ENCODE data around the gene ZNF799.
"Not testable (repeated sequence)": the region's sequence is repeated elsewhere in the genome, so short reads cannot be mapped to it uniquely, and the experiment has no call there.

ZNF799 gene

DNA sequence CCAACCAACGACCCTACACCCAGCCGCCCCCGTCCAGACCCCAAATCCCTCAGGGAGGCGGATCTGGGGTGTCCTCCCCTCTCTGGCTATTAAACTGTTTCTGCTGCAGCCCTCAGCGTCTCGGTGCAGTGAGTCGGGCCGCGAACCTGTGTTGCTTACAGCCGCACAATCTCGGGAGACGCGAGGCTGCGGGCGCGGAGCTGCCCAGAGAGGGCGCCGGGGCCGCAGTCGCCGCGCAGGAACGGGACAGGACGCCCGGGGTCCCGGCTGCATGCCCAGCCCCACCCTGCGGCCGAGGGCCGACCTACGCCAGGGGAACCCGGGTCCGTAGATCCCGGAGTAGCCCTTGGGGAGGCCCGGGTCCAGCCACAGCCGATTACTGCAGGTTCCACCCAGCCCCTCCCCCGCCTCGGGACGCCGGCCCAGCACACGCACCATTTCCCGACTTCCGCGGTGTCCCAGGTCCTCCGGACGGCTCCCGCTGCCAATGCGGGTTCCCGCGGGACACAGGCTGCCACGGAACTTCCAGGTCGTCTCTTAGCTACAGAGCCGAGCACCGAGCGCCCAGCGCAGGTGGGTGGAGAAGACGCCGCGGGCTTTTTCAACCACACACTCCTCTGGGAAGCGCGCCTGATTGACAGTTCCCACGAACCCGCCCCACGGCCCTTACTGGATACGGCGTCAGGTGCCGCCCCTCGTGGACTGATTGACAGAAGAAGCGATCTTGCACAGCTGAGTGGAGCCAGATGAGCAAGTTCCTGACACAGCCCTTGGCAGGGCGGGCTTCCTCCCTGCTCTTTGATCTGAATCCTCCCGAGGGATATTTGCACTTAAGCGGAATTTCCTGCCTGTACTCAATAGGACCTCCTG lies at the start of gene ZNF799:
Gene ZNF799, minus strand, starts transcription at position 639 of the 870 bp plus-strand sequence. Its CDS starts 201 bp downstream, at position 438.
- peak; percentile 74 for DNase-seq

DNA sequence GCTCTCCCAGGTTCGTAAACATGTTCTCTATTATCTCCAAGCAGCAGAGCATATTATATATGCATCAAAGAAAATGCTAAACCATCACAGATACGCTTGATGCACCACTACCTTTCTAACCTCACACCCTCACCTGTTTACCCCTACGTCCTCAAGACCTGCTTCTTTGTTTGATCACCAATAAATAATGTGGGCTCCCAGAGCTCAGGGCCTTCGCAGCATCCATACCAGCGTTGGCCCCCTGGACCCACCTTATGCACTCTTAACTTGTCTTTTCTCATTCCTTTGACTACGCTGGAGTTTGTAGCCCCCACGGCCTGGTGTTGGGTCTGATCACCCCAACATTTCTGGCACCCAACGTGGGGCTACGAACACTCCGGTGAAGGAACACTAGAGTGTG lies 49.8 kb upstream of the ZNF799 start:
- DNase-seq, result no peak

DNA sequence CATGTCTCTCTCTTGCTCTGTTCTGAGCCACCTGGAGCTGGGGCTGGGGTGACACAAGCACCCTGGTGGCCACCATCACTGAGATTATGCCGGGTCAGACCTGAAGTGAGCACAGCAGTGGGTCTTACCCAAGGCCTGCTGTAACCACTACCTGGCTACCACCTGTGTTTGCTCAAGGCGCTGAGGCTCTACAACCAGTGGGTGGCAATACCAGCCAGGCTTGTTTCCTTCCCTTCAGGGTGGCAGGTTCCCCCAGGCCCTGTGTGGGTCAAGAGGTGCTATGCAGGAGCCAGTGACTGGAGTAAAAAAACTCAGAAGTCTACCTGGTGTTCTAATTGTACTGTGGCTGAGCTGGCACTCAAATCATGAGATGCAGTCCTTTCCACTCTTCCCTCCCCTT lies 47.7 kb upstream of the ZNF799 start:
- DNase-seq, result no peak

DNA sequence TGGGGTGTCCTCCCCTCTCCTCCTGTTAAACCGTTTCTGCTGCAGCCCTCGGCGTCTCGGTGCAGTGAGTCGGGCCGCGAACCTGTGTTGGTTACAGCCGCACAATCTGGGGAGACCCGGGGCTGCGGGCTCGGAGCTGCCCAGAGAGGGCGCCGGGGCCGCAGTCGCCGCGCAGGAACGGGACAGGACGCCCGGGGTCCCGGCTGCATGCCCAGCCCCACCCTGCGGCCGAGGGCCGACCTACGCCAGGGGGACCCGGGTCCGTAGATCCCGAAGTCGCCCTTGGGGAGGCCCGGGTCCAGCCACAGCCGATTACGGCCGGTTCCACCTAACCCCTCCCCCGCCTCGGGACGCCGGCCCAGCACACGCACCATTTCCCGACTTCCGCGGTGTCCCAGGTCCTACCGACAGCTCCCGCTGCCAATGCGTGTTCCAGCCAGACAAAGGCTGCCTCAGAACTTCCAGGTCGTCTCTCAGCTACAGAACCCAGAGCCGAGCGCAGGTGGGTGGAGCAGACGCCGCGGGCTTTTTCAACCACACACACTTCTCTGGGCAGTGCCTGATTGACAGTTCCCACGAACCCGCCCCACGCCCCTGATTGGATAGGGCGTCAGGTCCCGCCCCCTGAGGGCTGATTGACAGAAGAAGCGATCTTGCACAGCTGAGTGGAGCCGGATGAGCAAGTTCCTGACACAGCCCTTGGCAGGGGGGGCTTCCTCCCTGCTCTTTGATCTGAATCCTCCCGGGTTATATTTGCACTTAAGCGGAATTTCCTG lies 39.7 kb upstream of the ZNF799 start, which contains the start of gene ZNF443:
Gene ZNF443, minus strand, starts transcription at position 481 of the 776 bp plus-strand sequence. Its CDS starts 107 bp downstream, at position 374.
- peak; percentile 81 for DNase-seq

DNA sequence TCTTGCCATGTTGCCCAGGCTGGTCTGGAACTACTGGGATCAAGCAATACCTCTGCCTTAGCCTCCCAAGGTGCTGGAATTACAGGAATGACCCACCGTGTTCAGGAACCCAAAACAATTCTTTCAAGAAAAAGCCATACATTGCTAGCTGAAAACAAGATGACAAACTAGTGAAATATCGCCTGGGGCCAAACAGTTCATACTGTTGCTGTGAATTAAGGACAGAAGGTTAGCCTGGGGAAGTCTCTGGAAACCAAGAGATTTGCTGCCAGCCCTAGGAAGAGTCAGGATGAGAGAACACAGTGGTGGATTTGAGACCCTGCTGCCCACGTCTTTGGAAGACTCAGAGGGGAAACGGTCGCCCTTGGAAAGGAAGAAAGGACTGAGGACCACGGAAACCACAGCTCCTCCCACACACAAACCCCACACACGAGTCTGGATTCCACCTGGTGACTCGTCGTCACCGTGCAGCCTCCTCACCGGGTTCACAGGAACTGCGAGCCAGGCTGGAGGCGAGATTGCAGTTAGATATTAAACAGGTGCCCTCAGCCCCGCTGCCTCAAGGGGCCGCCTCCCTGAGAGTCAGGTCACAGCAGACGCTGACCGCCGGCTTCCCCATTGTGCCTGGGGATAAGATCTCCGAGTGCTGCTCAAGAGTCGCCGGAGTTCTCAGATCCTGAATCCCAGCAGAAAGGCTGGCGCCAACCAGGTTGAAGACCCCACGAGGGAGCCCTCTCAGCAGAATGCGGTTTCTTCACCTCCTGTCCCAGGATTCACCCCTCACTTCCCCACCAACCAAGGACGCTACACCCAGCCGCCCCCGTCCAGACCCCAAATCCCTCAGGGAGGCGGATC lies 38.8 kb upstream of the ZNF799 start:
- not testable (repeated sequence) for DNase-seq

DNA sequence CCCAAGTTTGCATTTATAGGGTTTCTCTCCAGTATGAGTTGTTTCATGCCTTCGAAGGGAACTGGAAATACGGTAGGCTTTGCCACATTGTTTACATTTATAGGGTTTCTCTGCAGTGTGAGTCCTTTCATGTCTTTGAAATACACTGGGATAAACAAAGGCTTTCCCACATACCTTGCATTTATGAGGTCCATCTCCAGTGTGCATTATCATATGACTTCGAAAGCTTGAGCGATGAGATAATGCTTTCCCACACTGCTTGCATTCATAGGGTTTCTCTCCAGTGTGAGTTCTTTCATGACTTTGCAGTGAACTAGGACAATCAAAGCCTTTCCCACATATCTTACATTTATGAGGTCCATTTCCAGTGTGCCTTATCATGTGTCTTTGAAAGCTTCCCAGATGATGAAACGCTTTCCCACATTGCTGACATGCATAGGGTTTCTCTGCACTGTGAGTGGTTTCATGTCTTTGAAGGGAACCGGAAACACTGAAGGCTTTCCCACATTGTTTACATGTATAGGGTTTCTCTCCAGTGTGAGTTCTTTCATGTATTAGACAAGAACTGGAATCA lies 29.7 kb upstream of the ZNF799 start:
- DNase-seq, result not testable (repeated sequence)

DNA sequence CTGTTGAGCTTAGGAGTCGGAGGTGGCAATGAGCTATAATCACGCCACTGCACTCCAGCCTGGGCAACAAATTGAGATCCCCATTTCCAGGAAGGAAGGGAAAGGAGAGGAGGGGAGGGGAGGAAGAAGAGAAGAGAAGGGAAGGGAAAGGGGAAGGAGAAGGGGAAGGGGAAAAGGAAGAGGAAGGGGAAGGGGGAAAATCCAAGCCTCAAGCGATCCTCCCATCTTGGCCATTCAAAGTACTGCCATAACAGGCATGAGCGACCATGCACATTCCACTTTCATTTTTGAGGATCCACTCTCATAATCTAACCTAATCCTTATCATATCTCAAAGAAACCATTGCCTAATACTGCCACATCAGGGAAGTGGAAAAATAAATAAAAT lies 24.8 kb upstream of the ZNF799 start:
- no peak for DNase-seq

DNA sequence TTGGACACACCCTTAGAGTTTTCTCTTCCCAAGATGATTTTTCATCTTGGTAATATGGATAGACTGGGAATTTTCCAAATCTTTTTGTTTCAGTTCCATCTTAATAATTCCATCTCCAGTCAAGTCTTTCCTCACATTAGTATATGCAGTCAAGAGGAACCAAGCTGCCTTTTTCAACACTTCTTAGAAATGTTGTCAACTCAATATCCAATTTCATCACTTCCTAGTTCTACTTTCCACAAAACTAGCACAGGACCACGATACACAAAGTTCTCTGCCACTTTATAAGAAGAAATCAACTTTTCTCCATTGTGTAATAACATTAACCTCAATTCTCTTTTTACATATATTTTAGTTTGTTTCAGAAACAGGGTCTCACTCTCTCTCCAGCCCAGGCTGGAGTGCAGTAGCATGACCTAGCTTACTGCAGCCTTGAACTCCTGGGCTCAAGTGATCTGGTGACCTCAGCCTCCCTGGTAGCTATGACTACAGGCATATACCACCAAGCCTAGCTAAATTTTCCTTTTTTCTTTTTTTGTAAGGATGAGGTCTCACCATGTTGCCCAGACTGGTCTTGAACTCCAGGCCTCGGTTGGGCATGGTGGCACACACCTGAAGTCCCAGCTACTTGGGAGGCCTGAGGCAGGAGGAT lies 24.3 kb upstream of the ZNF799 start:
- DNase-seq, result no peak

DNA sequence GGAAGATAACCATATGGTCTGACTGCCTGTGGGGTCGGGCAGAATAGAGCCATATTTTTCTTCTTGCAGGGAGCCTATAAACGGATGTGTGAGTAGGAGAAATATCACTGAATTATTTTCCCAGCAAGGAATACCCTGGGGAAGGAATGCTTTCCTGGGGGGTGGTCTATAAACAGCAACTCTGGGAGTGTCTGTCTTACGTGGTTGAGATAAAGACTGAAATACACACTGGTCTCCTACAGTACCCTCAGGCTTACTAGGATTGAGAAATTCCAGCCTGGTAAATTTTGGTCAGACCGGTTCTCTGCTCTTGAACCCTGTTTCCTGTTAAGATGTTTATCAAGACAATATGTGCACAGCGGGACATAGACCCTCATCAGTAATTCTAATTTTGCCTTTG lies 16.2 kb upstream of the ZNF799 start:
- DNase-seq, result not testable (repeated sequence)

DNA sequence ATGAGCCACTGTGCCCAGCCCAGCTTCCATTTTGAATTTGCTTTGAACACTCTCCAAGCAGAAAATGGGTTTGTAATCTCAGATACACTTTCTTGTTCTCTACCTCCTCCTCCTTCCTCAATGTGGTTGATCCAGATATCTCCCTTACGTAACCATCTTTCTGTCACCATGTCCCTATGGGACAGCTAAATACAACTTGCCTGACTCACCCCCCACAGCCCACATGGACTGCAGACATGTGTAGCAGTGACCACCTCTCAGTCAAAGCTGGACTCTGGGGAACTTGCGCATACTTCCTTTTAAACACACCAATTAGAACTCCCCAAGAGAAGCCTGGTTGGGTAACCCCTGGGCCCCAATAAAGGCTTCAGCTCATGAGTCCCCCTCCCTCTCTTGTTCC lies 10.8 kb upstream of the ZNF799 start:
- no peak for DNase-seq

DNA sequence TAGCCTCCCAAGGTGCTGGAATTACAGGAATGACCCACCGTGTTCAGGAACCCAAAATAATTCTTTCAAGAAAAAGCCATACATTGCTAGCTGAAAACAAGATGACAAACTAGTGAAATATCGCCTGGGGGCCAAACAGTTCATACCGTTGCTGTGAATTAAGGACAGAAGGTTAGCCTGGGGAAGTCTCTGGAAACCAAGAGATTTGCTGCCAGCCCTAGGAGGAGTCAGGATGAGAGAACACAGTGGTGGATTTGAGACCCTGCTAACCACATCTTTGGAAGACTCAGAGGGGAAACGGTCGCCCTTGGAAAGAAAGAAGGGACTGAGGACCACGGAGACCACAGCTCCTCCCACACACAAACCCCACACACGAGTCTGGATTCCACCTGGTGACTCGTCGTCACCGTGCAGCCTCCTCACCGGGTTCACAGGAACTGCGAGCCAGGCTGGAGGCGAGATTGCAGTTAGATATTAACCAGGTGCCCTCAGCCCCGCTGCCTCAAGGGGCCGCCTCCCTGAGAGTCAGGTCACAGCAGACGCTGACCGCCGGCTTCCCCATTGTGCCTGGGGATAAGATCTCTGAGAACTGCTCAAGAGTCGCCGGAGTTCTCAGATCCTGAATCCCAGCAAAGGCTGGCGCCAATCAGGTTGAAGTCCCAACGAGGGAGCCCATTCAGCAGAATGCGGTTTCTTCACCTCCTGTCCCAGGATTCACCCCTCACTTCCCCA lies 1.0 kb downstream of the ZNF799 start:
- DNase-seq, result not testable (repeated sequence)

DNA sequence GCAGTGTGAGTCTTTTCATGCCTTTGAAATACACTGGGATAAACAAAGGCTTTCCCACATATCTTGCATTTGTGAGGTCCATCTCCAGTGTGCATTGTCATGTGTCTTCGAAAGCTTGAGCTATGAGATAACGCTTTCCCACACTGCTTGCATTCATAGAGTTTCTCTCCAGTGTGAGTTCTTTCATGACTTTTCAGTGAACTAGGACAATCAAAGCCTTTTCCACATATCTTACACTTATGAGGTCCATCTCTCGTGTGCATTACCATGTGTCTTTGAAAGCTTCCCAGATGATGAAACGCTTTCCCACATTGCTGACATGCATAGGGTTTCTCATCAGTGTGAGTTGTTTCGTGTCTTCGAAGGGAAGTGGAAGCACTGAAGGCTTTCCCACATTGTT lies 9.9 kb downstream of the ZNF799 start:
- DNase-seq, result not testable (repeated sequence)

DNA sequence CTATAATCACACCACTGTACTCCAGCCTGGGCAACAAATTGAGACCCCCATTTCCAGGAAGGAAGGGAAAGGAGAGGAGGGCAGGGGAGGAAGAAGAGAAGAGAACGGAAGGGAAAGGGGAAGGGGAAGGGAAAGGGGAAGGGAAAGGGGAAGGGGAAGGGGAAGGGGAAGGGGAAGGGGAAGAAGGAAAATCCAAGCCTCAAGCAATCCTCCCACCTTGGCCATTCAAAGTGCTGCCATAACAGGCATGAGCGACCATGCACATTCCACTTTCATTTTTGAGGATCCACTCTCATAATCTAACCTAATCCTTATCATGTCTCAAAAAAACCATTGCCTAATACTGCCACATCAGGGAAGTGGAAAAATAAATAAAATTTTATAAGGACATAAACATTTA lies 14.7 kb downstream of the ZNF799 start:
- not testable (repeated sequence) for DNase-seq

DNA sequence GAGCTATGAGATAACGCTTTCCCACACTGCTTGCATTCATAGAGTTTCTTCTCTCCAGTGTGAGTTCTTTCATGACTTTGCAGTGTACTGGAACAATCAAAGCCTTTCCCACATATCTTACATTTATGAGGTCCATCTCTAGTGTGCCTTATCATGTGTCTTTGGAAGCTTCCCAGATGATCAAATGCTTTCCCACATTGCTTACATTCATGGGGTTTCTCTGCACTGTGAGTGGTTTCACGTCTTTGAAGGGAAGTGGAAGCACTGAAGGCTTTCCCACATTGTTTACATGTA lies 20.7 kb downstream of the ZNF799 start:
- no peak for DNase-seq

DNA sequence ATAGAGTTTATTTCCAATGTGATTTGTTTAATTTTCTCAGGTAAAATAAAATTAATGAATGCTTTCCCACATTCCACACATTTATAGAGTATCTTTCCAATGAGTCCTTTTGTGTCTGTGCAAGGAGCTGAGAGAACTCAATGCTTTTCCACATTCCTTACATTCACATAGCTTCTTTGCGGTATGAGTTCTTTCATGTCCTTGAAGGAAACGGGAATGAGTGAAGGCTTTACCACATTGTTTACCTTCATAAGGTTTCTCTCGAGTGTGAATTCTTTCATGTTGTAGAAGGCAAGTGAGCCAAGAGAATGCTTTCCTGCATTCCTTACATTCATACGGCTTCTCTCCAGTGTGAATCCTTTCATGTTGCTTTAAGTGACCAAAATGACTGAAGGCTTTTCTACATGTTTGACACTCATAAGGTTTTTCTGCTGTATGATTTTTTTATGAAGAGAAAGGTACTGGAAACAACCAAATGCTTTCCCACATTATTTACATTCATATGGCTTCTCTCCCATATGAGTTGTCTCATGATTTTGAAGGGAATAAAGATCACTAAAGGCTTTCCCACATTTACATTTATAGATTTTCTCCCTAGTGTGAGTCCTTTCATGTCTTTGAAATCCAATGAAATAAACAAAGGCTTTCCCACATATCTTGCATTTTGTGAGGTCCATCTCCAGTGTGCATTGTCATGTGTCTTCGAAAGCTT lies 21.2 kb downstream of the ZNF799 start:
- DNase-seq, result no peak

DNA sequence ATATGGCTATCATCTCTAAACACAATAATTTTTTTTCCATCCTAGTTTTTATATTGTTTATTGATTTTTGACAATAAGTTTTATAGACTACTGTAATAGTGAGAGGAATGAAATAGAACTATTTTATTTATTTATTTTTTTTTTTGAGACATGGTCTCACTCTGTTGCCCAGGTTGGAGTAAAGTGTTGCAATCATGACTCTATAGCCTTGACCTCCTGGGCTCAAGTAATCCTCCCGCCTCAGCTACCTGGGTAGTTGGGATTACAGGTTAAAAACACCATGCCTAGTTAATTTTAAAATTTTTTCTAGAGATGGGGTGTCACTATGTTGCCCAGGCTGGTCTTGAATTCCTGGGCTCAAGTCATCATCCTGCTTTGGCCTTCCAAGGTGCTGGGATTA lies 27.0 kb downstream of the ZNF799 start:
- DNase-seq, result no peak

DNA sequence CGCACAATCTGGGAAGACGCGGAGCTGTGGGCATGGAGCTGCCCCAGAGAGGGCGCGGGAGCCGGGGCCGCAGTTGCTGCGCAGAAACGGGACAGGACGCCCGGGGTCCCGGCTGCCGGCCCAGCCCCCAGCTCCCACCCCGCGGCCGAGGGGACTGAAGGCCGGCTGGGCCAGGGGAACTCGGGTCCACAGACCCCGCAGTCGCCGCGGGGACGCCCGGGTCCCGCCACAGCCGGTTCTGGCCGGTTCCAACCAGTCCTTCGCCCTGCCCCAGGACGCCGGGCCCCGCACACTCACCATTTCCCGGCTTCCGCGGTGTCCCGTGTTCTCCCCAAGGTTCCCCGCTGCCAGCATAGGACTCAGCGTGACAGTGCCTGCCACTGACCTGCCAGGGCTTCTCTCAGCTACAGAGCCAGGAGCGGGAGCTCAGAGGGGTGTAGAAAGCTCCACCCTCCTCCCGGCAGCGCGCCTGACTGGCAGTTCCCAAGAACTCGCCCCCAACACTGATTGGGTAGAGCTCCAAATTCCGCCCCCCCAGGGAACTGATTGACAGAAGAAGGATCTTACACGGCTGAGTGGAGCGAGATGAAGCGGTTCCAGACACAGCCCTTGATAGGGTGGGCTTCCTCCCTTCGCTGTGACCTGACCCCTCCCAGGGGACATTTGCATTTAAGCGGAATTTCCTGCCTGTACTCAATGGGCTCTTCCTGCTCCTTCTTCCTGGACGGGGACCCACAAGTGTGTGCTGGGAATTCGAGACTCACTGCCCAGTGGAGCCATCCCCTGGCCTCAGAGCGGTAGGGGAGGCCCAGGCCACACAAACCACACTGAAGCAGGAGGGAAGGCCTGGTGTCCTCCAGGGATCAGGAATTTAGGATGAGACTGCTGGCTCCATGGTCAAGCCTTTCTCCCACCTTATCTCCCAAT lies 35.6 kb downstream of the ZNF799 start, which contains the start of gene ZNF442:
Gene ZNF442, minus strand, starts transcription at position 448 of the 927 bp plus-strand sequence. CDS start 2,052 bp downstream, outside the sequence.
- peak; percentile 51 for DNase-seq

DNA sequence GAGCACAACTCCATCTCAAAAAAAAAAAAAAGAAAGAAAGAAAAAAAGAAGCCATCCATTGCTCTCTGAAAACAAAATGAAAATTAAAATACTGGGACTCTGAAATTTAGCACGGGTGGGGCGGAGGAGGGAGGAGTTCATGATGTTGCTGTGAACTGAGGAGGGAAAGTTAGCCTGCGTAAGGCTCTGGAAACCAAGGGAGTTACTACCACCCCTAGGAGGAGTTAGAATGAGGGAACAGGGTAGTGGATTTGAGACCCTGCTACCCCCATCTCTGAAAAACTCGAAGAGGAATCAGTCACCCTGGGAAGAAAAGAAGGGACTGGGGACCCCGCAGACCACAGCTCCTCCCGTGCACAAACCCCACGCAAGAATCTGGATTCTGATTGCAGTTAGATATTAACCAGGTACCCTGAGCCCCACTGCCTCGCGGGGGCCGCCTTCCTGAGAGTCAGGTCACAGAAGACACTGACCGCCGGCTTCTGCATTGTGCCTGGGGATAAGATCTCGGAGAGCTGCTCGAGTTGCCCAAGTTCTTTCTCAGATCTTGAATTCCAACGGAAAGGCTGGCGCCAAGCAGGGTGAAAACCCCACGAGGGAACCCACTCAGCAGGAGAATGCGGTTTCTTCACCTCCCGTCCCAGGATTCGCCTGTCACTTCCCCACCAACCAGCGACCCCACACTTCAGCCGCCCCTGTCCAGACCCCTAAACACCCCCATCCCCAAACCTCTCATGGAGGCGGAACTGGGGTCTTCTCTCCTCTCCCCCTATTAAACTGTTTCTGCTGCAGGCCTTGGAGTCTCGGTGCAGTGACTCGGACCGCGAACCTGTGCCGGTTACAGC lies 36.5 kb downstream of the ZNF799 start:
- DNase-seq, result no peak

DNA sequence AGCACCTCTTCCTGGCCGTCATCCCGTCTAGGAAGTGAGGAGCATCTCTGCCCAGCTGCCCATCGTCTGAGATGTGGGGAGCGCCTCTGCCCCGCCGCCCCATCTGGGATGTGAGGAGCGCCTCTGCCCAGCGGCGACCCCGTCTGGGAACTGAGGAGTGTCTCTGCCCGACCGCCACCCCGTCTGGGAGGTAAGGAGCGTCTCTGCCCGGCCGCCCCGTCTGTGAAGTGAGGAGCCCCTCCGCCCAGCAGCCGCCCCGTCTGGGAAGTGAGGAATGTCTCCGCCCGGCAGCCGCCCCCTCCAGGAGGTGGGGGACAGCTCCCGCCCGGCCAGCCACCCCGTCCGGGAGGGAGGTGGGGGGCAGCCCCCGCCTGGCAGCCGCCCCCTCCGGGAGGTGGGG lies 38.8 kb downstream of the ZNF799 start:
- DNase-seq, result not testable (repeated sequence)
